ENCODE measurements around the gene SUPT20H.

SUPT20H gene

GRCh38 chr13:36997716-36998427 lies 61.6 kb downstream of the SUPT20H start:
- DNase-seq = no peak

GRCh38 chr13:36992362-36992761 lies 67.1 kb downstream of the SUPT20H start:
- no peak for DNase-seq

- DNase-seq = no peak
These were observed 72.8 kb downstream of the SUPT20H start for GRCh38 chr13:36986462-36987240.

- peak; percentile 3 for DNase-seq
These were observed 78.2 kb downstream of the SUPT20H start for GRCh38 chr13:36981156-36981743.

- DNase-seq = no peak
These were observed 80.0 kb downstream of the SUPT20H start for GRCh38 chr13:36979361-36980050.

GRCh38 chr13:36975172-36975571 lies 84.3 kb downstream of the SUPT20H start:
- DNase-seq = no peak

GRCh38 chr13:36973621-36974295 lies 85.7 kb downstream of the SUPT20H start:
- no peak for DNase-seq

GRCh38 chr13:36973009-36973408 lies 86.5 kb downstream of the SUPT20H start:
- DNase-seq = no peak

- no peak for DNase-seq
These were observed 93.1 kb downstream of the SUPT20H start for GRCh38 chr13:36966404-36966803.

- DNase-seq = no peak
These were observed 93.7 kb downstream of the SUPT20H start for GRCh38 chr13:36965767-36966166.

GRCh38 chr13:36959456-36960116 lies 99.9 kb downstream of the SUPT20H start:
- DNase-seq = no peak

Data from NCI-H1092 (cell line).